ENCODE measurements around the gene CCDC69. TPM values are rescaled to one million over a fixed set of nuclear protein-coding genes. Genes with fewer than 3 reads are reported as not detected.

Gene CCDC69
- total and polyA plus RNA-seq, 10 of the 15 experiments (the other 5 are each of a cell fraction or from before 2014, with no cell fraction given) = 13.5 to 106 (median 70.1) TPM

DNA sequence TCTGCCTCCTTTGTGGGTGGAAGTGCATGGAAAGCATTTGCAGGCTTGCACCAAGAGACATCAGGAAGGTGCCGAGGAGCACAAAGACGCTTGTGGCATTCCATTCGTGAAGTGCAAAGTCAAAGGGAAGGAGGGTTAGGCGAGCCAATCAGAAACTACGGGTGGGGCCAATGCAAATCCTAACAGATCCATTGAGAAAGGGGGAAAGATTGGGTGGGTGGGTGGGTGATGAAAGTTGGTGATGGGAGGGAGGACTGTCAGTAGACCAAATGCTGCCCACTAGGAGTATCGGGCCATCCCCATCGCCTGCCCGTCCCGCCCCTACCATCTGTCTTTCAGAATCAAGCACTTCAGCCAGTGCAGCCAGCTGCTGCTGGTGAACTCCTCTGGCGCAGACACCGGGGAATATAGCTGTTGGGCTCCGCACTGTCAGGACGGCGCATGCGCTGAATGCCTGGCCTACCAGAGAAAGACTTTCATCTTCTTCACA lies 49.2 kb downstream of the CCDC69 start:
- ATAC-seq (no peak), DNase-seq (ENCODE audit: low read depth, low spot score) (no peak), FAIRE-seq (no peak)
- Histone ChIP-seq H2AFZ (ENCODE audit: control insufficient read depth, low read depth, low read length) (no peak overlapping the region), H3K27ac (ENCODE audit: control insufficient read depth, insufficient read depth) (no peak overlapping the region), H3K4me1 (ENCODE audit: control insufficient read depth, insufficient read depth, low read length) (no peaks in the 10 kb centered on the region), H3K36me3 (ENCODE audit: control insufficient read depth in 2 of 2, insufficient read depth in 2 of 2, low read length in 1 of 2) (peaks cover 0 to under 1% of the 10 kb centered on the region in 2 experiments; a peak in 3 of 4 replicates), H4K20me1 (ENCODE audit: control insufficient read depth, insufficient read depth) (no peaks in the 10 kb centered on the region), H3K9me3 (replicated peaks; ENCODE audit: control insufficient read depth, insufficient read depth, low read length) (no peaks in the 10 kb centered on the region), H3K9ac (ENCODE audit: control insufficient read depth, insufficient read depth, low read length) (no peak overlapping the region), H3K79me2 (ENCODE audit: control insufficient read depth, insufficient read depth, low read length) (no peaks in the 10 kb centered on the region), H3K4me2 (ENCODE audit: control insufficient read depth, insufficient read depth) (no peak overlapping the region), H3K4me3 (no peak overlapping the region), H3K27me3 (replicated peaks in 1 of 2; ENCODE audit: control insufficient read depth in 2 of 2, insufficient read depth in 2 of 2, low read length in 1 of 2) (no peaks in the 10 kb centered on the region)
- WGBS (ENCODE audit: insufficient coverage, insufficient replicate concordance, low lambda C conversion rate, missing lambda C conversion rate) = 93% methylated on average over 15 of the region's 15 CpGs
- TF ChIP-seq ZSCAN29 (IDR thresholded peaks at IDR 0.05) = no peak
- TF ChIP-seq, protein P1, sequence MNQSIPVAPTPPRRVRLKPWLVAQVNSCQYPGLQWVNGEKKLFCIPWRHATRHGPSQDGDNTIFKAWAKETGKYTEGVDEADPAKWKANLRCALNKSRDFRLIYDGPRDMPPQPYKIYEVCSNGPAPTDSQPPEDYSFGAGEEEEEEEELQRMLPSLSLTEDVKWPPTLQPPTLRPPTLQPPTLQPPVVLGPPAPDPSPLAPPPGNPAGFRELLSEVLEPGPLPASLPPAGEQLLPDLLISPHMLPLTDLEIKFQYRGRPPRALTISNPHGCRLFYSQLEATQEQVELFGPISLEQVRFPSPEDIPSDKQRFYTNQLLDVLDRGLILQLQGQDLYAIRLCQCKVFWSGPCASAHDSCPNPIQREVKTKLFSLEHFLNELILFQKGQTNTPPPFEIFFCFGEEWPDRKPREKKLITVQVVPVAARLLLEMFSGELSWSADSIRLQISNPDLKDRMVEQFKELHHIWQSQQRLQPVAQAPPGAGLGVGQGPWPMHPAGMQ (IDR thresholded peaks at IDR 0.05; ENCODE audit: borderline replicate concordance) = no peak
- no peak for TF ChIP-seq TAF1 (IDR thresholded peaks at IDR 0.05; ENCODE audit: borderline replicate concordance, low read depth, low read length)
- in situ Hi-C loops (cut with MboI) (no loop called here), intact Hi-C loops (cut with micrococcal nuclease; ENCODE audit: unreplicated experiment) (no loop called here)
- CTCF ChIA-PET = no interaction called here
- RAD21 ChIA-PET (ENCODE audit: unreplicated experiment) = no interaction called here
- SMC1A ChIA-PET (ENCODE audit: uncharacterized antibody, unreplicated experiment) = no interaction called here
- POLR2A ChIA-PET = no interaction called here
- BruUV-seq (replicated peaks) = no TSS peak

DNA sequence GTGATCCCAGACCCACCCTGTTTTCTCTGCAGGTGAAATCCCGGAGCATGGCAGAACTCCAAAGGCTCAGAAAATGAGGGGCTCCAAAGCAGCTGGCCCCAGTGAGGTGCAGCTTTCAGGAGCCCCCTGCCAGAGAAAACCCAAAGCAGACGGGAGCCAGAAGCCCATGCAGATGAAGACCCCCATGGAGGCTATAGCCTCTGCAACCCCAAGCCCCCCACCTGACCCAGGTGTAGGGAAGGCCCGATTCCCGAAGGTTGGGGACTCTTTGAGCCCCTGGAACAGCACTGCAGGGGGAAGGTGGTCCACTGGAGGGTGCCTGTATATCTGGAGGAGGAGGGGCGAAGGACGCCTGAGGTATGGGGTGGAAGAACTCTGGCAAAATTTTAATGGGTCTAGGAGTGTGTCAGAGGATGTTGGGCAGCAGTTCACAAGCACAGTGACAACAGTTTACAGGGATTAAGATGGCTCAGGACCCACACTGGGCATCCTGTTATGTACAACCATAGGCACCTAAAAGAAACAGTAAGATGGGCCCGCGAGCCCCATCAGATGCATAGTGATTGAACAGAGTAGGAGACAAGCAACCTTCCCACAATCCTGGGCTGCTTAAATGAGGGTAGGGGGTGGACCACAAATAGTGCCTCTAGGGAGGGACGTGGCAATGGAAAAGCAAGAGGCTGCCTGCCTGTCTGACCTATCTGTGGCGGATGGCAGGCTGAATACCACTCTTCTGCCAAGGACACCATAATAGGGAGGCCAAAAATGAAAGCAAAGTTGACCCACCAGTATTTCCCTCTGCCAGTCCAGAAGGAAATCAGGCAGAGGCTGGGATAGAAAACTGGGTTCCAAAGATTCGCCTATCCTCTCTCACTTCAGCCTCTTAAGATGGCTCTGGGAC lies 49.9 kb downstream of the CCDC69 start:
- ChIA-PET RAD21 (ENCODE audit: unreplicated experiment) (interaction anchor here (1.0 kb wide), 1 partner anchor 65 kb away, joined by 3 read pairs; no protein-coding TSS in a partner anchor), CTCF (interaction anchor here (0.6 to 40.1 kb wide), 8 partner anchors 9 to 124 kb away, joined by 3 to 1107 read pairs (median 5); no protein-coding TSS in a partner anchor), POLR2A (no interaction called here), SMC1A (ENCODE audit: uncharacterized antibody, unreplicated experiment) (interaction anchor here (1.1 to 35.3 kb wide), 3 partner anchors 38 to 124 kb away, joined by 3 to 1132 read pairs (median 3); no protein-coding TSS in a partner anchor)
- intact Hi-C loops (cut with micrococcal nuclease; ENCODE audit: unreplicated experiment) (no loop called here), in situ Hi-C loops (cut with MboI) (no loop called here)
- Histone ChIP-seq H3K27ac (ENCODE audit: control insufficient read depth, insufficient read depth) (no peak overlapping the region), H2AFZ (ENCODE audit: control insufficient read depth, low read depth, low read length) (no peak overlapping the region), H3K9me3 (replicated peaks; ENCODE audit: control insufficient read depth, insufficient read depth, low read length) (no peaks in the 10 kb centered on the region), H4K20me1 (ENCODE audit: control insufficient read depth, insufficient read depth) (no peaks in the 10 kb centered on the region), H3K4me3 (no peak overlapping the region), H3K79me2 (ENCODE audit: control insufficient read depth, insufficient read depth, low read length) (no peaks in the 10 kb centered on the region), H3K4me1 (ENCODE audit: control insufficient read depth, insufficient read depth, low read length) (no peaks in the 10 kb centered on the region), H3K27me3 (replicated peaks in 1 of 2; ENCODE audit: control insufficient read depth in 2 of 2, insufficient read depth in 2 of 2, low read length in 1 of 2) (no peaks in the 10 kb centered on the region), H3K4me2 (ENCODE audit: control insufficient read depth, insufficient read depth) (no peak overlapping the region), H3K36me3 (ENCODE audit: control insufficient read depth in 2 of 2, insufficient read depth in 2 of 2, low read length in 1 of 2) (no peaks in the 10 kb centered on the region; a peak in 2 of 4 replicates), H3K9ac (ENCODE audit: control insufficient read depth, insufficient read depth, low read length) (no peak overlapping the region)
- DNase-seq (ENCODE audit: low read depth, low spot score) (no peak), ATAC-seq (no peak), FAIRE-seq (no peak)
- WGBS (ENCODE audit: insufficient coverage, insufficient replicate concordance, low lambda C conversion rate, missing lambda C conversion rate) = 91% methylated on average over 11 of the region's 11 CpGs
- no TSS peak for BruUV-seq (replicated peaks)
- TF ChIP-seq HDAC6 (IDR thresholded peaks at IDR 0.05; ENCODE audit: unreplicated experiment) (no peak), STAT3 (IDR thresholded peaks at IDR 0.05; ENCODE audit: low read depth, low read length) (no peak), TCF12 (IDR thresholded peaks at IDR 0.05; ENCODE audit: low read depth, low read length) (no peak), MYC (IDR thresholded peaks at IDR 0.05; ENCODE audit: insufficient read depth, insufficient read length, insufficient replicate concordance, low read length, severe bottlenecking) (no peak), MEF2A (IDR thresholded peaks at IDR 0.05; ENCODE audit: insufficient read depth, low read depth, low read length) (no peak), RELA (IDR thresholded peaks at IDR 0.05; ENCODE audit: borderline replicate concordance, partially characterized antibody) (no peak), CREB1 (IDR thresholded peaks at IDR 0.05; ENCODE audit: low read depth) (no peak), EED (IDR thresholded peaks at IDR 0.05; ENCODE audit: low read depth) (no peak), SP1 (IDR thresholded peaks at IDR 0.05; ENCODE audit: low read depth, low read length) (no peak)
- TF ChIP-seq, protein P2, sequence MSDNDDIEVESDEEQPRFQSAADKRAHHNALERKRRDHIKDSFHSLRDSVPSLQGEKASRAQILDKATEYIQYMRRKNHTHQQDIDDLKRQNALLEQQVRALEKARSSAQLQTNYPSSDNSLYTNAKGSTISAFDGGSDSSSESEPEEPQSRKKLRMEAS (IDR thresholded peaks at IDR 0.05; ENCODE audit: low read depth, low read length) = no peak
- TF ChIP-seq, protein P3, sequence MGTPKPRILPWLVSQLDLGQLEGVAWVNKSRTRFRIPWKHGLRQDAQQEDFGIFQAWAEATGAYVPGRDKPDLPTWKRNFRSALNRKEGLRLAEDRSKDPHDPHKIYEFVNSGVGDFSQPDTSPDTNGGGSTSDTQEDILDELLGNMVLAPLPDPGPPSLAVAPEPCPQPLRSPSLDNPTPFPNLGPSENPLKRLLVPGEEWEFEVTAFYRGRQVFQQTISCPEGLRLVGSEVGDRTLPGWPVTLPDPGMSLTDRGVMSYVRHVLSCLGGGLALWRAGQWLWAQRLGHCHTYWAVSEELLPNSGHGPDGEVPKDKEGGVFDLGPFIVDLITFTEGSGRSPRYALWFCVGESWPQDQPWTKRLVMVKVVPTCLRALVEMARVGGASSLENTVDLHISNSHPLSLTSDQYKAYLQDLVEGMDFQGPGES (IDR thresholded peaks at IDR 0.05) = no peak

Measured in GM12878 (cell line).